Measurements from ENCODE around the gene ZNF768. TPM values are rescaled to one million over a fixed set of nuclear protein-coding genes. Genes with fewer than 3 reads are reported as not detected.
A peak's percentile ranks its signal among the peaks of the same experiment; 100 is the strongest.
"Not testable (repeated sequence)": the region's sequence is repeated elsewhere in the genome, so short reads cannot be mapped to it uniquely, and the experiment has no call there.

Gene ZNF768
- total and polyA plus RNA-seq, 12 donors: 36.0 to 75.1 (median 45.9) TPM

DNA sequence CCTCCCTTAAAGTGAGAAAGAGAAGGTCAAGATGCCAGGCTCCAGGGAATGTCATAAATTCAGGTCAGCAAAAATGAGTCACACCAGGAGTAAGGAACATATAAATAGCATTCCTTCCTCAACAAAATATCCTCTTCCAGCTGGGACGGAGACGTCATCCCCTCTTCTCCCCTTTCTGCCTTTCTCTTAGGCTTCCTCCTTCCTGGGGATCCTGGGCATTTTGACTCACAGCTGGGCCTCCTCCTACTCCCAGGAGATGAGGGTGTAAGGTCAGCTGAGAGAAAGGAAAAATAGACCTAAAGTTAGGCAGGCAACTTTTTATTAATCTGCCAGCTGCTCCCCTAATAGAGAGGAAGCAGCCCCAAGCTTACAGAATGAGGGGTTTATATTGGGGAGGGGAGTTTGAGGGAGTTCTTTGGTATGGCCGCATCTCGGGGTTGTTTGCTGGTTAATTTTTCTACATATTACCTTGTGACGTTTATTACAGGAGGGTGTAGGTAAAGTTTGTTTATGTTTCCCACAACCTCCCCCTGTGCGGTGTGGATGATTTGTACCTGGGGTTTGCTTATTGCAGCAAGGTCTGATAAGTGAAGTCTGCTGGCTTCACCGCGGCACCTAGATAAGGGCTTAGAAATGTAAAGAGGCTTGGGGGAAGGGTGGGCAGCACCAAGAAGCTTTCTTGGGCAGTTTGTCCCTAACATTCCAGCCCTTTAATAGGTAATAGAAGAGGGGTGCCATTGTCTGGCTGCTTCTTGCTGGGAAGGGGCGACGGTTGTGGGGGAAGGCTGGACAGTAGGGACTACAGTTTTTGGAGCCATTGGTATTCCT lies 15.3 kb upstream of the ZNF768 start:
- TF ChIP-seq CTCF (IDR thresholded peaks at IDR 0.05): no peak
- ATAC-seq (peak in 5 of 8 donors; percentile 14 to 53 (median 45)), DNase-seq (peak in 1 of 2 donors; percentile 54)
- Histone ChIP-seq H3K4me3 (no peak overlapping the region), H3K9me3 (no peaks in the 10 kb centered on the region), H3K27me3 (no peaks in the 10 kb centered on the region), H3K27ac (peak overlapping the region in 7 of 10 donors; percentile 42 to 82 (median 58)), H3K4me1 (peaks cover 6 to 39% (median 30%) of the 10 kb centered on the region in 9 donors), H3K36me3 (no peaks in the 10 kb centered on the region)
- intact Hi-C loops (cut with DNase I): no loop called here
- 45 to 47% methylated on average over 10 of the region's 10 CpGs for WGBS, 2 donors

DNA sequence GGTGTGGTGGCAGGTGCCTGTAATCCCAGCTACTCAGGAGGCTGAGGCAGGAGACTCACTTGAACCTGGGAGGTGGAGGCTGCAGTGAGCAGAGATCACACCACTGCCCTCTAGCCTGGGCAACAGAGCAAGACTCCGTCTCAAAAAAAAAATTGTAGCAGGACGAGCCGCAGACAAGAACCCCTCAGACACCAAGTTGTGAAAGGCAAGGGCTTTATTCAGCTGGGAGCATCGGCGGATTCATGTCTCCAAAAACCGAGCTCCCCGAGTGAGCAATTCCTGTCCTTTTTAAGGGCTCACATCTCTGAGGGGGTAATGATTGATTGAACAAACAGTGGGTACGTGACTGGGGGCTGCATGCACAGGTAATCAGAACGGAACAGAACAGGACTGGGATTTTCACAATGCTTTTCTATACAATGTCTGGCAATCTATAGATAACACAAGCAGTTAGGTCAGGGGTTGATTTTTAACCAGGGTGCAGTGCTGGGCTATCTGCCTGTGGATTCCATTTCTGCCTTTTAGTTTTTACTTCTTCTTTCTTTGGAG lies 14.6 kb upstream of the ZNF768 start:
- intact Hi-C loops (cut with DNase I); ATAC-seq; H3K9me3 ChIP-seq; H3K4me3 ChIP-seq; H3K36me3 ChIP-seq; DNase-seq; H3K27me3 ChIP-seq: not testable (repeated sequence)
- Histone ChIP-seq H3K27ac (peak overlapping the region in 7 of 10 donors; percentile 42 to 82 (median 58)), H3K4me1 (peaks cover 6 to 46% (median 31%) of the 10 kb centered on the region in 9 donors)
- 68% methylated on average over 9 of the region's 9 CpGs for WGBS, 2 donors

- not testable (repeated sequence) for H3K4me3 ChIP-seq, H3K36me3 ChIP-seq, ATAC-seq, H3K9me3 ChIP-seq, H3K27me3 ChIP-seq, DNase-seq
- intact Hi-C loops (cut with DNase I): loop anchor here in 3 of 10 donors (2.0 to 10.0 kb wide), 4 partner anchors 13 to 475 kb away; partner anchors contain the start of genes ZNF785 (in 2 of the 3), ALDOA (in 1 of the 3) and ZNF689 (in 1 of the 3)
- 85 to 91% methylated on average over 13 of the region's 13 CpGs for WGBS, 2 donors
- H3K27ac ChIP-seq: peak overlapping the region; percentile 32 to 82 (median 80)
- peaks cover 6 to 56% (median 38%) of the 10 kb centered on the region in 9 donors for H3K4me1 ChIP-seq
Measured at GRCh38 chr16:30539986-30540526, 13.7 kb upstream of the ZNF768 start.

DNA sequence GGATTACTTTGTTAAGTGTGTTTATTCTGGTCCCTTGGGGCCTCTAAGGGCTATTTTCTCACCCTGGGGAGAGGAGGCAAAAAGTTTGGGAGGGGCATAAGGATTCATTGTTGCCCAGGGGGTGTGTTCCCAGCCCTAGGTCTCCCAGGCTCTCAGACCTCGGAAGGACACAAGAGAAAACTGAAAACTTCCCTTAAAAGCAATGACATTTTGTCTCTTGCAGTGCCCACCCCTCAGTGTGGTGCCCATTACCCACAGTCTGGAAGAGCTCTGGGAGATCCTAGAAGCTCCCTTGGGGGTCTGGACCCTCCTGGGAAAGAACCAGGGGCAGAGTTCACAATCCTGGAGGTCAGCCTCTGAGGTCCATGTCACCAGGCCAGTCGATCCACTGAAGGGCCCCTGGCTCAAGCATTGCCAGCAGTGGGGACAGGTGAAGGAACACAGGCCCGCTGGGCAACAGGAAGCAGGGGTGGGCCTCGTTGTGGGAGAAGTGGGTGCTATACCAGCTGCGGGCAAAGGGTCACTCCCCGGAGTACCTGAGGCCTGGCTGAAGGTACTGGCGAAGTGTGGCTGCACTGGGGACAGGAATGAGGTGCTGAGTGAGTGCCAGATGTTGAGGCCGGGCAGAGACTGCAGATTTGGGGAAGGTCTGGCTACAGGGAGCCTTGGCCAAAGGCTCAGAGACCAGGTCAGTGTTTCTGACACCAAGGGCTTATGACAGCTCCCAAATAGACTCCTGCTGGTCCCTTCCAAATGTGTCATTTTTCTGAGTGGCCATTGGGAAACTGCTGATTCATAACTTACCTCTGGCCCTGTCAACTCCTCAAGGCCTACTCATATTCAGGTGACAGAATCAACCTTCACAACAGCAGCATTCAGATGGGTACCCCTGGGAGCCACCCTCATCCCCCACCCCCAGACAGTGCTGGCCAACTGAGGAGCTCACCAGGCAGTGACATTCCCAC lies 12.9 kb upstream of the ZNF768 start:
- no peaks in the 10 kb centered on the region for H3K9me3 ChIP-seq
- no peaks in the 10 kb centered on the region for H3K36me3 ChIP-seq
- no peak overlapping the region for H3K4me3 ChIP-seq
- DNase-seq: peak; percentile 59 to 73
- WGBS, 2 donors: 43 to 61% methylated on average over 8 of the region's 8 CpGs
- H3K4me1 ChIP-seq: peaks cover 6 to 56% (median 38%) of the 10 kb centered on the region in 9 donors
- no peak for TF ChIP-seq CTCF (IDR thresholded peaks at IDR 0.05)
- ATAC-seq: peak; percentile 40 to 87 (median 65)
- H3K27me3 ChIP-seq: no peaks in the 10 kb centered on the region
- intact Hi-C loops (cut with DNase I): loop anchor here in 3 of 10 donors (2.0 to 10.0 kb wide), 4 partner anchors 14 to 474 kb away; partner anchors contain the start of genes ZNF785 (in 2 of the 3), ALDOA (in 1 of the 3) and ZNF689 (in 1 of the 3)
- peak overlapping the region; percentile 33 to 82 (median 80) for H3K27ac ChIP-seq

GRCh38 chr16:30536391-30537024 lies 10.1 kb upstream of the ZNF768 start:
- H3K27me3 ChIP-seq, H3K9me3 ChIP-seq, DNase-seq, ATAC-seq: not testable (repeated sequence)
- Histone ChIP-seq H3K4me3 (peak overlapping the region in 2 of 10 donors; percentile 80 to 89), H3K36me3 (peaks cover 0 to 20% (median 13%) of the 10 kb centered on the region in 9 donors), H3K4me1 (peaks cover under 1 to 57% (median 40%) of the 10 kb centered on the region in 9 donors), H3K27ac (peak overlapping the region in 6 of 10 donors; percentile 89 to 98 (median 98))
- 93 to 95% methylated on average over 13 of the region's 13 CpGs for WGBS, 2 donors
- intact Hi-C loops (cut with DNase I): loop anchor here in 3 of 10 donors (10.0 kb wide), 3 partner anchors 48 to 472 kb away; partner anchors contain the start of genes ZNF785 (in 2 of the 3), ALDOA (in 1 of the 3) and ZNF689 (in 1 of the 3)
